ENCODE data around the gene CTSF.
"Not testable (repeated sequence)": the region's sequence is repeated elsewhere in the genome, so short reads cannot be mapped to it uniquely, and the experiment has no call there.

The CTSF gene

DNA sequence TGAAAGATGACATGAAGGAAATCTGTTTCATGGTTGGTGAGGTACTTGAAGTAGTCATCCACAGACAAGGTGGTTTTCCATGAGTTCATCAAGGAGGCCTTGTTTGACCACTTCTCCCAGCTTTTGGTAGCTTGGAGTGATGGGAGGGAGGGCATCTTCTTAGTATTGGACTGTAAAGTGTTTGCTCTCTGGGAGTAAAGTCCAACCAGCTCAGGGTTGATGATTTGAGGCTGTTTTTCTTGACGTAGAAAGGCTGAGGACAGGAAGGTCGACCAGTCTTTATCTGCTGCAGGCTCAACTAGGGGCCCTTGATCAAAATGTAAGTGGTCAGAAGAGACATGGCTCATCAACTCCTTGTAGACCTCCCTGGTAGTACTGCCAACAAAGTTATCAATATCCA, 22.8 kb upstream of the CTSF start:
- ChIA-PET POLR2A (ENCODE audit: low non-redundant PET) (no interaction called here), CTCF (interaction anchor here (0.7 kb wide), 1 partner anchor 243 kb away, joined by 3 read pairs; no protein-coding TSS in a partner anchor)
- H3K27ac ChIP-seq = no peak overlapping the region
- no peak for DNase-seq (ENCODE audit: low spot score)
- no peak for TF ChIP-seq CTCF (conservative IDR thresholded peaks at IDR 0.05; ENCODE audit: low read depth)

DNA sequence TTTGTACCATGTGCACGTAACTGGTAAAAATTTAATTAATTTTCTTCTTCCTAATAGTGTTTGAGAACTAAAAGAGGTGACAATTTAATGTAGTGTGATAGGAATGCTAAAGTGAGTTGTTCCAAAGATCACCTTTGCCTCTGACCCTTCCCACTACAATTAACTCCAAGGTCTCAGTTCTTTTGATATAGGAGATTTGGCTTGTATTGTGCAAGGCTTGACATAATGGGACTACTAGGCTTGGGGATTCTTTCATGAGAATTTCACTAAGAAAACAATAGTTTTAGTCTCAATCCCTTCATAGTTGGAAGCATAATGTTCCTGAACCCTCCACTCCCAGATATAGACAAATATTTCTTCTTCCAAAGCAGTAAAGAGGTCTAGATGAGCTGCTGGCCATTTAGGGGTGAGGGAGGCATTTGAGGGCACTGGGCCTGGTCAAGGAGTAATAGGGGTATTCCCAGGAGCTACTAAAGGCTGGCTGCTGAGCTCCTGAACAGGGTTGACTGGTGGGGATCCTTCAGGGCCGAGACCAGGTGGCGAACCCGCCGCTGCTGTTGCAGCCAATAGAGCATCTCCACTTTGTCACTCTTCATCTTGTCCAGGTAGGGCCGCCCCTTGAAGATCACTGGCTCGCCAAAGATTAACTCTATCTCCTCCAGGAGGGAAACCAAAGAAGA, 21.7 kb upstream of the CTSF start:
- TF ChIP-seq CTCF (conservative IDR thresholded peaks at IDR 0.05; ENCODE audit: low read depth) = no peak
- no peak overlapping the region for H3K27ac ChIP-seq
- ChIA-PET POLR2A (ENCODE audit: low non-redundant PET) (interaction anchor here (0.9 kb wide), 1 partner anchor 26 kb away, joined by 4 read pairs; no protein-coding TSS in a partner anchor), CTCF (interaction anchor here (0.6 to 1.2 kb wide), 5 partner anchors 10 to 188 kb away, joined by 3 to 7 read pairs (median 3); partner anchors contain the start of gene DPP3)
- DNase-seq (ENCODE audit: low spot score) = no peak

GRCh38 chr11:66589315-66589714, 20.9 kb upstream of the CTSF start:
- H3K27ac ChIP-seq; POLR2A ChIA-PET (ENCODE audit: low non-redundant PET); DNase-seq (ENCODE audit: low spot score): not testable (repeated sequence)
- CTCF ChIA-PET = interaction anchor here (0.7 to 1.2 kb wide), 2 partner anchors 48 to 89 kb away, joined by 3 to 7 read pairs; no protein-coding TSS in a partner anchor

DNA sequence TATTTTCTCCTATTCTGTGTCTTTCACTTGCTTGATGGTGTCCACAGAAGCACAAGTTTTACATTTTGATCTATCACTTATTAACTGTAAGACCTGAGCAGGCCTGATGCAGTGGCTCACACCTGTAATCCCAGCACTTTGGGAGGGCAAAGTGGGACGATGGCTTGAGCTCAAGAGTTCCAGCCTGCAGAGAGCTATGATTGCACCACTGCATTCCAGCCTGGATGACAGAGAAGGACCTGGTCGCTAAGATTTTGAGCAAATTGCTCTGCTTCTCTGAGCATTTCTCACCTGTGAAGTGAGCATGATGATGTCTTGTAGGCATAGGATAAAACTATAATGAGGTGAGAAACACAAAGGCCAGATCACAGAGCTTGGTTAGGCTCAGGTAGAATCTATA, 17.7 kb upstream of the CTSF start:
- CTCF ChIA-PET = interaction anchor here (0.7 to 0.9 kb wide), 2 partner anchors 13 to 100 kb away, joined by 3 read pairs; no protein-coding TSS in a partner anchor
- POLR2A ChIA-PET (ENCODE audit: low non-redundant PET) = interaction anchor here (0.9 kb wide), 1 partner anchor 8 kb away, joined by 4 read pairs; no protein-coding TSS in a partner anchor
- DNase-seq (ENCODE audit: low spot score) = no peak
- no peak overlapping the region for H3K27ac ChIP-seq
- TF ChIP-seq CTCF (conservative IDR thresholded peaks at IDR 0.05; ENCODE audit: low read depth) = no peak

- ChIA-PET POLR2A (ENCODE audit: low non-redundant PET) (interaction anchor here (0.9 kb wide), 1 partner anchor 9 kb away, joined by 4 read pairs; no protein-coding TSS in a partner anchor), CTCF (interaction anchor here (0.7 to 0.9 kb wide), 2 partner anchors 101 to 177 kb away, joined by 3 read pairs; no protein-coding TSS in a partner anchor)
- DNase-seq (ENCODE audit: low spot score); H3K27ac ChIP-seq: not testable (repeated sequence)
Measured at GRCh38 chr11:66585447-66585846, 17.0 kb upstream of the CTSF start.

DNA sequence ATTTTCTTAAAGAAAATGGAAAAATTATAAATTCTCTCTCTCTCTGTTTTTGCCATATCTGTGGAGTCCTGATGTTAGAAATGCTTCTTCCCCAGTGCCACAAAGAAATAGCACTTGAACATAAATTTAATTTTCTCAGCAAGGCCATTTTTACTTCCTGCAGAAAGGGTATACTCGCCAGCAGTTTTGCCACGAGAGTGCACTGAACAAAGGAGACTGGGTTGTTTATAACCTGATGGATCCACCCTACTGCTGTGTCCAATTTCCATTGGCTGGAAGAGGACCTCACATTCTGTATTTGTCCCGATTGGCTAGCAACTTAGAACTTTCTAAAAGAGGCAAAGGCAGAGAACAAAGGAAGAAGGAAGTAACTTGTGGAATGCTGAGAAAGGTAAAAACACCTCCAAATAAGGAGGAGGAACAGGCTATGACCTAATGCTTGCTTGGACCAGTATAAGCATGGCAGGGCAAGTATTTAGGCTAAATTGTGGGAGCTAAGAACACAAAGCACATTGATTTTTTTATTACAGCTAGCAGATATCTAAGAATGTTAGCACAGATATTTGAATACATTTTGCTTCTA, 14.2 kb upstream of the CTSF start:
- CTCF ChIA-PET; H3K27ac ChIP-seq; DNase-seq (ENCODE audit: low spot score); POLR2A ChIA-PET (ENCODE audit: low non-redundant PET): not testable (repeated sequence)

DNA sequence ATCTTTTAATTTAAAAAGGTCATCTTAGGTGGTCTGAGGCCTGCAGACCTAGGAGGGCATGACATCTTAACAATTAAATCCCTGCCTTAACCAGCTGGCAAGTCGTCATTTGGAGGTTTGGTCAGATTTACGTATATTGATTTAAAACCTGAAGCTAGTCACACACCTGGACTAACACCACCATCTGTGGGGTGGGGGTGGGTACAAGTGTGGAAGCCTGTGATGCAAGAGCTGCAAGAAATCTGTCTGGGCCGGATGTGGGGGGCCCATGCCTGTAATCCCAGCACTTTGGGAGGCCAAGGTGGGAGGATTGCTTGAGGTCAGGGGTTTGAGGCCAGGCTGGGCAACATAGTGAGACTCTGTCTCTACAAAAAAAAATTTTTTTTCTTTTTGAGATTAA, 12.9 kb upstream of the CTSF start:
- CTCF ChIA-PET = interaction anchor here (0.6 to 1.1 kb wide), 2 partner anchors 57 to 90 kb away, joined by 3 to 5 read pairs; no protein-coding TSS in a partner anchor
- no peak overlapping the region for H3K27ac ChIP-seq
- no peak for TF ChIP-seq CTCF (conservative IDR thresholded peaks at IDR 0.05; ENCODE audit: low read depth)
- POLR2A ChIA-PET (ENCODE audit: low non-redundant PET) = no interaction called here
- DNase-seq (ENCODE audit: low spot score) = no peak

- CTCF ChIA-PET = interaction anchor here (0.6 to 1.6 kb wide), 3 partner anchors 57 to 98 kb away, joined by 3 to 9 read pairs (median 5); no protein-coding TSS in a partner anchor
- DNase-seq (ENCODE audit: low spot score) = no peak
- H3K27ac ChIP-seq = no peak overlapping the region
- POLR2A ChIA-PET (ENCODE audit: low non-redundant PET) = no interaction called here
- no peak for TF ChIP-seq CTCF (conservative IDR thresholded peaks at IDR 0.05; ENCODE audit: low read depth)
Measured at GRCh38 chr11:66580803-66581202, 12.4 kb upstream of the CTSF start.

Data from RWPE1 (cell line).